Esophagus muscularis mucosa (tissue), 4 donors: ENCODE measurements around the gene SETD5. TPM values are rescaled to one million over a fixed set of nuclear protein-coding genes. Genes with fewer than 3 reads are reported as not detected.

Experiments
- DNase-seq: peaks from one replicate; pipeline ENCODE4 v3.0.0-alpha.2; 2017; ENCODE audit errors: extremely low spot score
- H3K27ac ChIP-seq, 4 donors: fragments of 200-600 bp; sonication (generic); replicated peaks in 1 of 4; 1 replicate in 3 of 4; 2 replicates in 1 of 4; pipeline ENCODE4 v1.5.1; 2016 to 2019; ENCODE audit warnings: mild to moderate bottlenecking in 1 of 4
- H3K27me3 ChIP-seq, 4 donors: fragments of 200-600 bp; sonication (generic); one replicate each; pipeline versions ENCODE4 v1.5.1 to v1.6.0; 2016 to 2019
- H3K36me3 ChIP-seq, 4 donors: fragments of 200-600 bp; sonication (generic); one replicate each; pipeline ENCODE4 v1.5.1; 2016 to 2019
- H3K4me1 ChIP-seq, 4 donors: fragments of 200-600 bp; sonication (generic); one replicate each; pipeline ENCODE4 v1.5.1; 2016 to 2019
- H3K4me3 ChIP-seq, 4 donors: fragments of 200-600 bp; sonication (generic); 1 replicate in 2 of 4; 2 replicates in 2 of 4; pipeline ENCODE4 v1.5.1; 2016 to 2019; ENCODE audit warnings: mild to moderate bottlenecking in 4 of 4, moderate library complexity in 1 of 4
- H3K9me3 ChIP-seq, 4 donors: fragments of 200-600 bp; sonication (generic); 1 replicate in 3 of 4; 2 replicates in 1 of 4; pipeline ENCODE4 v1.5.1; 2016 to 2019
- CTCF ChIP-seq, 3 experiments: fragments of 200-600 bp in 2 of 3; fragments of 450-650 bp in 1 of 3; sonication (generic) in 2 of 3; IDR thresholded peaks; one replicate each; pipeline ENCODE4 v1.5.1; 2017 to 2019; ENCODE audit warnings: antibody characterized with exemption in 3 of 3, mild to moderate bottlenecking in 2 of 3, moderate library complexity in 1 of 3
- EP300 ChIP-seq: sonication (generic); formaldehyde crosslinking; IDR thresholded peaks from one replicate; pipeline ENCODE4 v1.6.1; 2017; ENCODE audit warnings: antibody characterized with exemption
- POLR2A ChIP-seq: fragments of 450-650 bp; IDR thresholded peaks from one replicate; pipeline ENCODE4 v1.6.1; 2017; ENCODE audit warnings: antibody characterized with exemption, moderate library complexity, mild to moderate bottlenecking, low read depth
- POLR2AphosphoS5 ChIP-seq, 2 donors: sonication (generic); formaldehyde crosslinking; IDR thresholded peaks; one replicate each; pipeline ENCODE4 v1.6.1; 2017; ENCODE audit warnings: antibody characterized with exemption in 2 of 2
- WGBS: methylation state at CpG from one replicate; pipeline ENCODE4 v1.1.5; 2018; 5-methylcytosine and 5-hydroxymethylcytosine counted together
- intact Hi-C: fragments of 100-400 bp; cut with DNase I; formaldehyde crosslinking; loops from one replicate; pipeline ENCODE4 v1.15.1; 2023
- total RNA-seq, 4 donors: library from RNA; depleted of rRNA; stranded (reverse); fragments of >200 nt; gene quantifications; one replicate each; pipeline versions ENCODE4 v1.1.0 to v1.2.1, GENCODE V29; 2016

The SETD5 gene
- total RNA-seq, 4 donors from 2014 or later: 54.8 to 84.3 (median 78.1) TPM

GRCh38 chr3:9422712-9423424 lies 25.5 kb downstream of the SETD5 start:
- DNase-seq: peak; percentile 93
- H3K36me3 ChIP-seq: peaks cover 9 to 24% (median 15%) of the 10 kb centered on the region in 4 donors
- no peaks in the 10 kb centered on the region for H3K27me3 ChIP-seq
- TF ChIP-seq CTCF (IDR thresholded peaks at IDR 0.05) (peak; percentile 62 to 71 (median 65)), POLR2AphosphoS5 (IDR thresholded peaks at IDR 0.05) (peak; percentile 86 to 88), EP300 (no peak), POLR2A (no peak)
- H3K27ac ChIP-seq: peak overlapping the region; percentile 83 to 87 (median 84)
- no peaks in the 10 kb centered on the region for H3K9me3 ChIP-seq
- intact Hi-C loops: loop anchor here (2.0 to 5.0 kb wide), 2 partner anchors 22 to 71 kb away; no protein-coding TSS in a partner anchor
- H3K4me3 ChIP-seq: peak overlapping the region in 3 of 4 donors; percentile 13 to 19 (median 15)
- H3K4me1 ChIP-seq: peaks cover 61 to 92% (median 84%) of the 10 kb centered on the region in 4 donors
- 8% methylated on average over 5 of the region's 5 CpGs for WGBS

GRCh38 chr3:9428411-9428810 lies 31.0 kb downstream of the SETD5 start:
- intact Hi-C loops: loop anchor here (5.0 kb wide), 2 partner anchors 36 to 66 kb away; partner anchors contain the start of gene THUMPD3
- DNase-seq: no peak
- H3K27ac ChIP-seq: peak overlapping the region in 1 of 4 donors; percentile 6

GRCh38 chr3:9430733-9431132 lies 33.3 kb downstream of the SETD5 start:
- TF ChIP-seq POLR2A (no peak), CTCF (IDR thresholded peaks at IDR 0.05) (no peak), POLR2AphosphoS5 (IDR thresholded peaks at IDR 0.05) (no peak), EP300 (no peak)
- WGBS: 99% methylated on average over 3 of the region's 3 CpGs
- H3K27me3 ChIP-seq: no peaks in the 10 kb centered on the region
- DNase-seq: no peak
- peaks cover 10 to 26% (median 15%) of the 10 kb centered on the region in 4 donors for H3K4me1 ChIP-seq
- intact Hi-C loops: loop anchor here (5.0 kb wide), 1 partner anchor 48 kb away; no protein-coding TSS in a partner anchor
- H3K27ac ChIP-seq: no peak overlapping the region
- H3K9me3 ChIP-seq: no peaks in the 10 kb centered on the region
- H3K36me3 ChIP-seq: peaks cover 73 to 93% (median 84%) of the 10 kb centered on the region in 4 donors
- H3K4me3 ChIP-seq: no peak overlapping the region

More at GRCh38 chr3:9428411-9428810, 31.0 kb downstream of the SETD5 start:
- Histone ChIP-seq H3K27me3 (no peaks in the 10 kb centered on the region), H3K4me1 (peaks cover 24 to 49% (median 37%) of the 10 kb centered on the region in 4 donors), H3K4me3 (no peak overlapping the region), H3K36me3 (peaks cover 50 to 77% (median 61%) of the 10 kb centered on the region in 4 donors), H3K9me3 (no peaks in the 10 kb centered on the region)
- TF ChIP-seq POLR2AphosphoS5 (IDR thresholded peaks at IDR 0.05) (no peak), EP300 (no peak), POLR2A (no peak), CTCF (IDR thresholded peaks at IDR 0.05) (no peak)

- Histone ChIP-seq H3K9me3 (no peaks in the 10 kb centered on the region), H3K4me3 (no peak overlapping the region), H3K27me3 (no peaks in the 10 kb centered on the region), H3K36me3 (peaks cover 80 to 100% (median 94%) of the 10 kb centered on the region in 4 donors), H3K4me1 (peaks cover 0 to 8% (median 3%) of the 10 kb centered on the region in 4 donors), H3K27ac (no peak overlapping the region)
- DNase-seq: no peak
- intact Hi-C loops: loop anchor here (5.0 kb wide), 1 partner anchor 52 kb away; no protein-coding TSS in a partner anchor
- TF ChIP-seq CTCF (IDR thresholded peaks at IDR 0.05): no peak
- WGBS: 88% methylated on average over 15 of the region's 15 CpGs
Measured at GRCh38 chr3:9433627-9434521, 36.5 kb downstream of the SETD5 start.
